AG04450 (cell line): Measurements from ENCODE around the gene MMP28. TPM values are rescaled to one million over a fixed set of nuclear protein-coding genes. Genes with fewer than 3 reads are reported as not detected.

ENCODE experiments used
- CTCF ChIA-PET: fragments of 300-600, 350-600 bp; formaldehyde crosslinking; extraction: SDS; loops from one replicate; lab custom pipeline; 2022; ENCODE audit warnings: antibody characterized with exemption, inconsistent platforms; lab: Charles Lee
- POLR2A ChIA-PET: fragments of 350-600 bp; formaldehyde crosslinking; extraction: SDS; loops from one replicate; lab custom pipeline; 2021; ENCODE audit warnings: antibody characterized with exemption, inconsistent platforms; lab: Yijun Ruan, JAX
- DNase-seq: peaks from one replicate; pipeline ENCODE4 v3.0.0-alpha.2; 2011; ENCODE audit warnings: low read depth, low spot score
- H3K27ac ChIP-seq: one replicate; pipeline ENCODE4 v1.5.1; 2012; ENCODE audit warnings: low read depth, low read length, control low read depth
- H3K27me3 ChIP-seq: one replicate; pipeline ENCODE4 v1.6.0; 2012; ENCODE audit warnings: low read length; ENCODE audit not compliant: control insufficient read depth, insufficient read depth
- H3K4me3 ChIP-seq: 2 replicates; pipeline ENCODE4 v1.5.1; 2011; ENCODE audit warnings: mild to moderate bottlenecking, low read depth, low read length, control low read depth
- H3K9me3 ChIP-seq: 2 replicates; pipeline ENCODE4 v1.5.1; 2012; ENCODE audit warnings: low read length; ENCODE audit not compliant: control insufficient read depth, insufficient read depth
- CTCF ChIP-seq: IDR thresholded peaks from 2 replicates; pipeline ENCODE4 v1.5.1; 2011; ENCODE audit warnings: low read depth, low read length, control low read depth, inconsistent platforms
- polyA minus RNA-seq: library from RNA; depleted of rRNA, polyadenylated mRNA; stranded (reverse); fragments of >200 nt; gene quantifications from 2 replicates; pipeline ENCODE4 v1.2.3, GENCODE V29; 2011; rRNA and poly(A)+ RNA removed
- polyA plus RNA-seq: library from polyadenylated mRNA; depleted of rRNA; stranded (reverse); fragments of >200 nt; gene quantifications from 2 replicates; pipeline ENCODE4 v1.2.3, GENCODE V29; 2011; rRNA removed

Gene MMP28, protein sequence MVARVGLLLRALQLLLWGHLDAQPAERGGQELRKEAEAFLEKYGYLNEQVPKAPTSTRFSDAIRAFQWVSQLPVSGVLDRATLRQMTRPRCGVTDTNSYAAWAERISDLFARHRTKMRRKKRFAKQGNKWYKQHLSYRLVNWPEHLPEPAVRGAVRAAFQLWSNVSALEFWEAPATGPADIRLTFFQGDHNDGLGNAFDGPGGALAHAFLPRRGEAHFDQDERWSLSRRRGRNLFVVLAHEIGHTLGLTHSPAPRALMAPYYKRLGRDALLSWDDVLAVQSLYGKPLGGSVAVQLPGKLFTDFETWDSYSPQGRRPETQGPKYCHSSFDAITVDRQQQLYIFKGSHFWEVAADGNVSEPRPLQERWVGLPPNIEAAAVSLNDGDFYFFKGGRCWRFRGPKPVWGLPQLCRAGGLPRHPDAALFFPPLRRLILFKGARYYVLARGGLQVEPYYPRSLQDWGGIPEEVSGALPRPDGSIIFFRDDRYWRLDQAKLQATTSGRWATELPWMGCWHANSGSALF
- polyA plus RNA-seq: 0.15 and 0.17 TPM in 2 replicates
- polyA minus RNA-seq: 0.70 TPM in 1 of 2 replicates, not detected in the other

DNA sequence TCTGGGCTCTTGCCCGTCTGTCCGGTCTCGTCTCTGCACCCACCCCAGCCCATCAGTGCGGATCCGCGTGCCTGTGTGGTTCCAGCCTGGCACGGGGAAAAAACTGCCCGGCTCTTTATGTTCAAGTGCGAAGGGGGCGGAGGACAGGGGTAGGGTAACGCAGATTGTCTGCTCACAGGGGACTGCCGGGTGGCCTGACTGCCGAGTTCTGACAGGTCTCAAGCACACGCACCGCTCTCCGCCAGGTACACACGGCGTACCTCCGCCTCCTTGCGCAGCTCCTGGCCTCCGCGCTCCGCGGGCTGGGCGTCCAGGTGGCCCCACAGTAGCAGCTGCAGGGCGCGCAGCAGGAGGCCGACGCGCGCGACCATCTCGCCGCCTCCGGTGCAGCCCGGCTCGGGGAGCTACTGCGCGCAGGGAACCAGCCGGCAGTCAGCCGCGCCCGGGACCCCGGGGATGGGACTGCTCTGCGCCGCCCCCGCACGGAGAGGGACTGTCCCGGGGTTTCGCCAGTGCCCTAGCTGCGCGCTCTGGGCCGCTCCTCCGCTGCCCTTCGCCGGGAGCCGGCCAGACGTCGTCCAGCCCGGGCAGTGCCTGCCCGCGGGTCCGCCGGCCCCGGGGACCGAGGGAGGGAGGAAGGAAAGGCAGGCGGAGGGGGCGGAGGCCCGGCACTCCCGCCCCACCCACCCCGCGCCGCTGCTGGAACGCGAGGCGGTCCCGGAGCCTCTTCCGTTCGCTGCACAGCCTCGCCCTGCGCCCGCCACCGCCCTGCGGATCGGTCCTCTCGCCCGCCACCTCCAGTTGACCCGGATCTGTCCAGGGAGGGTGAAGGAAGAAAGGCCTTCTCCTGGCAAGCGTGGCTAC lies at the start of gene MMP28:
Gene MMP28 (minus strand): TSS at position 635 of the 864 bp plus-strand sequence. CDS start 264 bp downstream, at position 371.
- Histone ChIP-seq H3K27ac (no peak within 1 kb of the TSS), H3K9me3 (no peaks in the 10 kb centered on the region), H3K4me3 (peak within 1 kb of the TSS; percentile 55), H3K27me3 (peaks cover 56% of the 10 kb centered on the region)
- TF ChIP-seq CTCF: no peak
- ChIA-PET POLR2A (interaction anchor here (0.6 kb wide), 1 partner anchor 1809 kb away, joined by 4 read pairs; no protein-coding TSS in a partner anchor), CTCF (interaction anchor here (0.9 to 1.6 kb wide), 2 partner anchors 10 to 31 kb away, joined by 3 to 4 read pairs; no protein-coding TSS in a partner anchor)
- DNase-seq: no peak

DNA sequence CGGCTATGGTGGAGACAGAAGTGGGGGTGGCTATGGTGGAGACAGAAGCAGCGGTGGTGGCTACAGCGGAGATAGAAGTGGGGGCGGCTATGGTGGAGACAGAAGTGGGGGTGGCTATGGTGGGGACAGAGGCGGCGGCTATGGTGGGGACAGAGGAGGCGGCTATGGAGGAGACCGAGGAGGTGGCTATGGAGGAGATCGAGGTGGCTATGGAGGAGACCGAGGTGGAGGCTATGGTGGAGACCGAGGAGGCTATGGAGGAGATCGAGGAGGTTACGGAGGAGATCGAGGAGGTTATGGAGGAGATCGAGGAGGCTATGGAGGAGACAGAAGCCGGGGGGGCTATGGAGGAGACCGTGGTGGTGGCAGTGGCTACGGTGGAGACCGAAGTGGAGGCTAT lies 49.1 kb upstream of the MMP28 start:
- no peaks in the 10 kb centered on the region for H3K9me3 ChIP-seq
- no peak overlapping the region for H3K27ac ChIP-seq
- TF ChIP-seq CTCF: no peak
- H3K27me3 ChIP-seq: no peaks in the 10 kb centered on the region
- no peak overlapping the region for H3K4me3 ChIP-seq
- ChIA-PET POLR2A (no interaction called here), CTCF (no interaction called here)
- no peak for DNase-seq

- POLR2A ChIA-PET: no interaction called here
- CTCF ChIA-PET: no interaction called here
These were observed 48.3 kb upstream of the MMP28 start for GRCh38 chr17:35843698-35844097.

GRCh38 chr17:35842239-35842638 lies 46.8 kb upstream of the MMP28 start:
- ChIA-PET POLR2A (interaction anchor here (1.9 kb wide), 1 partner anchor 33 kb away, joined by 5 read pairs; the partner anchor contains the start of gene TAF15), CTCF (interaction anchor here (1.2 to 2.6 kb wide), 2 partner anchors 7 to 34 kb away, joined by 3 to 14 read pairs; no protein-coding TSS in a partner anchor)
- TF ChIP-seq CTCF: no peak
- no peak overlapping the region for H3K4me3 ChIP-seq
- H3K27ac ChIP-seq: no peak overlapping the region
- H3K9me3 ChIP-seq: no peaks in the 10 kb centered on the region
- no peaks in the 10 kb centered on the region for H3K27me3 ChIP-seq
- DNase-seq: no peak

More at GRCh38 chr17:35843698-35844097, 48.3 kb upstream of the MMP28 start:
- H3K9me3 ChIP-seq: no peaks in the 10 kb centered on the region
- TF ChIP-seq CTCF: no peak
- H3K4me3 ChIP-seq: no peak overlapping the region
- no peak overlapping the region for H3K27ac ChIP-seq
- H3K27me3 ChIP-seq: no peaks in the 10 kb centered on the region
- no peak for DNase-seq
